Hepatocyte (in vitro differentiated cells): ENCODE measurements around the gene GMDS. TPM values are rescaled to one million over a fixed set of nuclear protein-coding genes. Genes with fewer than 3 reads are reported as not detected.

Experiments
- DNase-seq: peaks from one replicate; pipeline ENCODE4 v3.0.0-alpha.2; 2016; ENCODE audit warnings: low spot score
- H2AFZ ChIP-seq: fragments of 200-600 bp; sonication (generic); 2 replicates; pipeline ENCODE4 v1.6.0; 2016; ENCODE audit warnings: antibody characterized with exemption, mild to moderate bottlenecking
- H3K27ac ChIP-seq: fragments of 200-600 bp; sonication (generic); 2 replicates; pipeline ENCODE4 v1.5.1; 2016; ENCODE audit warnings: mild to moderate bottlenecking
- H3K27me3 ChIP-seq: fragments of 200-600 bp; sonication (generic); 2 replicates; pipeline ENCODE4 v1.6.1; 2016
- H3K36me3 ChIP-seq: fragments of 200-600 bp; sonication (generic); replicated peaks from 2 replicates; pipeline ENCODE4 v1.5.1; 2016; ENCODE audit warnings: low read depth; ENCODE audit not compliant: insufficient read depth
- H3K4me1 ChIP-seq: fragments of 200-600 bp; sonication (generic); 2 replicates; pipeline ENCODE4 v1.5.1; 2016; ENCODE audit warnings: mild to moderate bottlenecking, moderate library complexity; ENCODE audit not compliant: insufficient read depth
- H3K4me2 ChIP-seq: fragments of 200-600 bp; sonication (generic); 2 replicates; pipeline ENCODE4 v1.6.0; 2016
- H3K4me3 ChIP-seq: fragments of 200-600 bp; sonication (generic); 2 replicates; pipeline ENCODE4 v1.5.1; 2016; ENCODE audit warnings: mild to moderate bottlenecking
- H3K79me2 ChIP-seq: fragments of 200-600 bp; sonication (generic); 2 replicates; pipeline ENCODE4 v1.6.0; 2017; ENCODE audit warnings: mild to moderate bottlenecking
- H3K9me2 ChIP-seq: fragments of 200-600 bp; sonication (generic); replicated peaks from 2 replicates; pipeline ENCODE4 v1.6.0; 2017; ENCODE audit warnings: mild to moderate bottlenecking; ENCODE audit not compliant: insufficient read depth
- H3K9me3 ChIP-seq: fragments of 200-600 bp; sonication (generic); 2 replicates; pipeline ENCODE4 v1.5.1; 2016; ENCODE audit warnings: low read depth, mild to moderate bottlenecking
- H4K20me1 ChIP-seq: fragments of 200-600 bp; sonication (generic); 2 replicates; pipeline ENCODE4 v1.6.0; 2016; ENCODE audit warnings: mild to moderate bottlenecking; ENCODE audit not compliant: insufficient read depth, poor library complexity, severe bottlenecking
- EZH2 ChIP-seq: fragments of 200-600 bp; sonication (generic); IDR thresholded peaks from 2 replicates; pipeline ENCODE4 v1.6.1; 2016; ENCODE audit warnings: antibody characterized with exemption, mild to moderate bottlenecking, borderline replicate concordance
- EZH2phosphoT487 ChIP-seq: fragments of 200-600 bp; sonication (generic); IDR thresholded peaks from one replicate; pipeline ENCODE4 v1.6.1; 2018; ENCODE audit warnings: antibody characterized with exemption, mild to moderate bottlenecking, low read depth, moderate library complexity; ENCODE audit not compliant: unreplicated experiment, severe bottlenecking
- WGBS: methylation state at CpG from one replicate; pipeline ENCODE4 v1.1.6; 2016; ENCODE audit warnings: low lambda C conversion rate; ENCODE audit errors: missing lambda C conversion rate; 5-methylcytosine and 5-hydroxymethylcytosine counted together
- polyA plus RNA-seq: library from polyadenylated mRNA; unstranded; fragments of >200 nt; fragmentation: Nextera tagmentation; extraction: Ambion mirVana; gene quantifications from 2 replicates; pipeline ENCODE4 v1.2.1, GENCODE V29; 2016
- total RNA-seq: library from RNA; depleted of rRNA; stranded (reverse); fragments of >200 nt; gene quantifications from 2 replicates; pipeline ENCODE4 v1.2.3, GENCODE V29; 2014
- TF ChIP-seq, protein P1 (sequence below): fragments of 200-600 bp; sonication (generic); IDR thresholded peaks from 2 replicates; pipeline ENCODE4 v1.5.1; 2016; ENCODE audit warnings: antibody characterized with exemption, mild to moderate bottlenecking; ENCODE audit not compliant: poor library complexity

Gene GMDS
- total and polyA plus RNA-seq, 2 experiments from 2014 or later = 20.7 to 32.6 TPM

DNA sequence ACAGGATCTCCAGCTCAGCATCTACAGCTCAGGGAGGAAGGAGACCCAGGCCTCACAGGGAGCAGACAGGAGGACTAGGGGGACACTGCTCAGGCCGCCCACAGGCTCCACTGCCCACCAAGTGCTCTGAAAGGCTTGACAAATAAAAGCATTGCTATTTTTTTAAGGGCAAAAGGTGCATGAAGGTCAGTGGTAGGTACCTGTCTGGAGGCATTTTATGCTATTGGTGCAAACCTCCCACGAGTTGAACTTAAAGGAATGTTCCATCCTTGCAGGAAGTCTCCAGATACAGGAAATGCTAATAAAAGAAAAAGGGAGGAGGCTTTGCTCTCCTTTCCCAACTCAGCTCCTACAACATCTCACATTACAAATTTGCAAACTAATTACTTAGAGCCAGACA, 407.6 kb downstream of the GMDS start:
- no peaks in the 10 kb centered on the region for H3K36me3 ChIP-seq
- no peaks in the 10 kb centered on the region for H4K20me1 ChIP-seq
- peaks cover 4% of the 10 kb centered on the region for H3K4me1 ChIP-seq
- peaks cover 3% of the 10 kb centered on the region for H3K27me3 ChIP-seq
- WGBS = 71% methylated on average over 2 of the region's 2 CpGs
- no peak overlapping the region for H3K27ac ChIP-seq
- no peaks in the 10 kb centered on the region for H3K79me2 ChIP-seq
- H3K4me2 ChIP-seq = no peak overlapping the region
- TF ChIP-seq EZH2phosphoT487 (no peak), EZH2 (no peak)
- TF ChIP-seq, protein P1, sequence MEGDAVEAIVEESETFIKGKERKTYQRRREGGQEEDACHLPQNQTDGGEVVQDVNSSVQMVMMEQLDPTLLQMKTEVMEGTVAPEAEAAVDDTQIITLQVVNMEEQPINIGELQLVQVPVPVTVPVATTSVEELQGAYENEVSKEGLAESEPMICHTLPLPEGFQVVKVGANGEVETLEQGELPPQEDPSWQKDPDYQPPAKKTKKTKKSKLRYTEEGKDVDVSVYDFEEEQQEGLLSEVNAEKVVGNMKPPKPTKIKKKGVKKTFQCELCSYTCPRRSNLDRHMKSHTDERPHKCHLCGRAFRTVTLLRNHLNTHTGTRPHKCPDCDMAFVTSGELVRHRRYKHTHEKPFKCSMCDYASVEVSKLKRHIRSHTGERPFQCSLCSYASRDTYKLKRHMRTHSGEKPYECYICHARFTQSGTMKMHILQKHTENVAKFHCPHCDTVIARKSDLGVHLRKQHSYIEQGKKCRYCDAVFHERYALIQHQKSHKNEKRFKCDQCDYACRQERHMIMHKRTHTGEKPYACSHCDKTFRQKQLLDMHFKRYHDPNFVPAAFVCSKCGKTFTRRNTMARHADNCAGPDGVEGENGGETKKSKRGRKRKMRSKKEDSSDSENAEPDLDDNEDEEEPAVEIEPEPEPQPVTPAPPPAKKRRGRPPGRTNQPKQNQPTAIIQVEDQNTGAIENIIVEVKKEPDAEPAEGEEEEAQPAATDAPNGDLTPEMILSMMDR = no peak
- H3K9me3 ChIP-seq = no peaks in the 10 kb centered on the region
- H3K4me3 ChIP-seq = no peak overlapping the region
- H2AFZ ChIP-seq = no peak overlapping the region
- DNase-seq = no peak
- no peaks in the 10 kb centered on the region for H3K9me2 ChIP-seq

DNA sequence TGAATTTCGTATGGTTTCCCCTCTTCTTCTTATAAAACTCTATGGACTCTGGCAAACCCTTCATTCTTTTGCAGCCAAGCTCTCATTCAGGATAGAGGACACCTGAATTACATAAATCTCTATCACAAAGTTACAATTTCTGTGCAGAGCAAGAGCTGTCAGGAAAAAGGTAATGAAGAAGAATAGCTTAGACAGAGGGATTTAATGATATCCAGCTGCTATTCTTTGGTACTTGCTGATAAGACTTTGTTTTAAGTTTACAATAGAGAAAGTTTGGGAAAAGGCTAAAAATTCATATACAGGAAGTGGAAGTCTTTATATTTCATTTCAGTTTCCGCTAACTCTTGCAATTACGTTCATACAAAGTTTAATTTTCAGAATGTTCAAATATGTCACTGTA, 408.7 kb downstream of the GMDS start:
- H3K4me3 ChIP-seq = no peak overlapping the region
- DNase-seq = no peak
- H3K27ac ChIP-seq = no peak overlapping the region
- TF ChIP-seq, protein P1 = no peak
- TF ChIP-seq EZH2 (no peak), EZH2phosphoT487 (no peak)
- WGBS = 76% methylated on average over 3 of the region's 3 CpGs
- H4K20me1 ChIP-seq = no peaks in the 10 kb centered on the region
- no peak overlapping the region for H2AFZ ChIP-seq
- no peaks in the 10 kb centered on the region for H3K79me2 ChIP-seq
- no peak overlapping the region for H3K4me2 ChIP-seq
- H3K9me2 ChIP-seq = no peaks in the 10 kb centered on the region
- H3K9me3 ChIP-seq = no peaks in the 10 kb centered on the region
- no peaks in the 10 kb centered on the region for H3K27me3 ChIP-seq
- no peaks in the 10 kb centered on the region for H3K36me3 ChIP-seq
- peaks cover 4% of the 10 kb centered on the region for H3K4me1 ChIP-seq

DNA sequence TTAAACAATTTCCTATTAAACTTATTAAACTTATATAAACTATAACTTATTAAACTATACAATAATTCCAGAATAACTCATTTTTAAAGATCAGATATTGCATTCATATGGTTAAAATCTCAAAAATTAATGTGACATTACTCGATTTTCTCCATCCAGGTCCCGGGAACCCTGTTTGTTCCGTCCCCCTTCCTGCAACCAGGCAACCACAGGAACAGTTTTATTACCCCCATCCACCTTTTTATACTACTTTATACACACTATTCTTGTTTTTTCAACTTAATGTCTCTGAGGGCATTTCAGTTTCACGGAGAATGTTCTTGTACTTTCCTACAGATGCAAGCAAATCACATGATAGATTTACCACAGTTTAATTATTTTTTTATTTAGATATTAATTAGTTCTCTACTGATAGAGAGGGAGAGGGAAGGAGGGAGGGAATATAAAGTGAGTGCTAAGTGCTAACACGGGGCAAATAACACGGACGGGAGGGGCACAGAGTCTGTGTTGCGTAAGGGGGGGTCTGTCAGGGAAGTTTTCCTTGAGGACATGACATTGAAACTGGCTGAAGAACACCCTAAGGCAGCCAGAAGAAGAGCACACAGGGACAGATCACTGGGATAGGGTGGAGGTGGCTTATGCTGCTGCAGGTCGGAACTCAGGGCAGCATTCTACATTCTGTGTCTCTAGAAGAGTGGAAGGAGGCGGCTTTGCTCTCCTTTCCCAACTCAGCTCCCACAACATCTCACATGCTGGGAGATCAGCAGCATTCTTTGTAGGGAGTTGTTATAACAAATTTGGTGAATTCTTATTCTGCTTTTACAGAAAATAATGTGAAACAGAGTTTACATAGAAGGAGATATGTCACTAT, 410.5 kb downstream of the GMDS start:
- 84% methylated on average over 10 of the region's 10 CpGs for WGBS

More for the DNA sequence above, 410.5 kb downstream of the GMDS start:
- H3K36me3 ChIP-seq = no peaks in the 10 kb centered on the region
- H4K20me1 ChIP-seq = no peaks in the 10 kb centered on the region
- H2AFZ ChIP-seq = no peak overlapping the region
- no peak for DNase-seq
- no peaks in the 10 kb centered on the region for H3K9me3 ChIP-seq
- peaks cover 4% of the 10 kb centered on the region for H3K4me1 ChIP-seq
- H3K9me2 ChIP-seq = no peaks in the 10 kb centered on the region
- no peaks in the 10 kb centered on the region for H3K27me3 ChIP-seq
- H3K79me2 ChIP-seq = no peaks in the 10 kb centered on the region
- H3K4me3 ChIP-seq = no peak overlapping the region
- TF ChIP-seq EZH2phosphoT487 (no peak), EZH2 (no peak)
- TF ChIP-seq, protein P1 = no peak
- H3K27ac ChIP-seq = no peak overlapping the region
- H3K4me2 ChIP-seq = no peak overlapping the region
